Measurements from ENCODE around the gene ARHGAP32.
"Not testable (repeated sequence)": the region's sequence is repeated elsewhere in the genome, so short reads cannot be mapped to it uniquely, and the experiment has no call there.

The ARHGAP32 gene

GRCh38 chr11:128921793-128922192, 270.3 kb downstream of the ARHGAP32 start:
- Histone ChIP-seq H3K27ac (no peak overlapping the region), H3K79me2 (ENCODE audit: insufficient read depth, low read depth) (no peaks in the 10 kb centered on the region), H3K4me1 (ENCODE audit: low read depth, poor library complexity, severe bottlenecking) (peaks cover 3% of the 10 kb centered on the region), H3K4me2 (no peak overlapping the region), H2AFZ (ENCODE audit: low read depth) (no peak overlapping the region), H3K9ac (no peak overlapping the region), H3K4me3 (IDR thresholded peaks at IDR 0.05; ENCODE audit: insufficient read depth, low read depth, low read length) (no peak overlapping the region), H4K20me1 (ENCODE audit: insufficient read depth) (no peaks in the 10 kb centered on the region), H3K27me3 (ENCODE audit: insufficient read depth, low read depth) (no peaks in the 10 kb centered on the region), H3K36me3 (ENCODE audit: insufficient read depth) (no peaks in the 10 kb centered on the region)
- TF ChIP-seq CTCF (conservative IDR thresholded peaks at IDR 0.05; ENCODE audit: low read depth, low read length): no peak

- Histone ChIP-seq H3K79me2 (ENCODE audit: insufficient read depth, low read depth) (no peaks in the 10 kb centered on the region), H3K4me3 (IDR thresholded peaks at IDR 0.05; ENCODE audit: insufficient read depth, low read depth, low read length) (no peak overlapping the region), H3K4me1 (ENCODE audit: low read depth, poor library complexity, severe bottlenecking) (peaks cover 3% of the 10 kb centered on the region), H3K4me2 (no peak overlapping the region), H3K27me3 (ENCODE audit: insufficient read depth, low read depth) (no peaks in the 10 kb centered on the region), H3K27ac (no peak overlapping the region), H3K9ac (no peak overlapping the region), H3K36me3 (ENCODE audit: insufficient read depth) (no peaks in the 10 kb centered on the region), H4K20me1 (ENCODE audit: insufficient read depth) (no peaks in the 10 kb centered on the region), H2AFZ (ENCODE audit: low read depth) (no peak overlapping the region)
- TF ChIP-seq CTCF (conservative IDR thresholded peaks at IDR 0.05; ENCODE audit: low read depth, low read length): no peak
Measured at GRCh38 chr11:128920666-128921065, 271.5 kb downstream of the ARHGAP32 start.

- not testable (repeated sequence) for H3K27ac ChIP-seq; H3K9ac ChIP-seq; H3K4me2 ChIP-seq; H3K4me3 ChIP-seq (IDR thresholded peaks at IDR 0.05; ENCODE audit: insufficient read depth, low read depth, low read length); H3K4me1 ChIP-seq (ENCODE audit: low read depth, poor library complexity, severe bottlenecking); H3K79me2 ChIP-seq (ENCODE audit: insufficient read depth, low read depth); H3K36me3 ChIP-seq (ENCODE audit: insufficient read depth); H3K27me3 ChIP-seq (ENCODE audit: insufficient read depth, low read depth); H4K20me1 ChIP-seq (ENCODE audit: insufficient read depth); H2AFZ ChIP-seq (ENCODE audit: low read depth)
Measured at GRCh38 chr11:128919635-128920034, 272.5 kb downstream of the ARHGAP32 start.

- no peak overlapping the region for H3K27ac ChIP-seq
- no peaks in the 10 kb centered on the region for H3K36me3 ChIP-seq (ENCODE audit: insufficient read depth)
- H2AFZ ChIP-seq (ENCODE audit: low read depth): no peak overlapping the region
- H3K27me3 ChIP-seq (ENCODE audit: insufficient read depth, low read depth): no peaks in the 10 kb centered on the region
- no peak overlapping the region for H3K4me3 ChIP-seq (IDR thresholded peaks at IDR 0.05; ENCODE audit: insufficient read depth, low read depth, low read length)
- no peaks in the 10 kb centered on the region for H3K79me2 ChIP-seq (ENCODE audit: insufficient read depth, low read depth)
- peaks cover 3% of the 10 kb centered on the region for H3K4me1 ChIP-seq (ENCODE audit: low read depth, poor library complexity, severe bottlenecking)
- H3K4me2 ChIP-seq: no peak overlapping the region
- TF ChIP-seq CTCF (conservative IDR thresholded peaks at IDR 0.05; ENCODE audit: low read depth, low read length): no peak
- H4K20me1 ChIP-seq (ENCODE audit: insufficient read depth): no peaks in the 10 kb centered on the region
- no peak overlapping the region for H3K9ac ChIP-seq
Measured at GRCh38 chr11:128919216-128919615, 272.9 kb downstream of the ARHGAP32 start.

GRCh38 chr11:128917144-128917724, 274.9 kb downstream of the ARHGAP32 start:
- Histone ChIP-seq H3K4me3 (IDR thresholded peaks at IDR 0.05; ENCODE audit: insufficient read depth, low read depth, low read length) (no peak overlapping the region), H3K36me3 (ENCODE audit: insufficient read depth) (no peaks in the 10 kb centered on the region), H3K27ac (no peak overlapping the region), H3K27me3 (ENCODE audit: insufficient read depth, low read depth) (no peaks in the 10 kb centered on the region), H4K20me1 (ENCODE audit: insufficient read depth) (no peaks in the 10 kb centered on the region), H3K9ac (no peak overlapping the region), H3K4me2 (no peak overlapping the region), H3K4me1 (ENCODE audit: low read depth, poor library complexity, severe bottlenecking) (peaks cover 3% of the 10 kb centered on the region), H3K79me2 (ENCODE audit: insufficient read depth, low read depth) (no peaks in the 10 kb centered on the region), H2AFZ (ENCODE audit: low read depth) (no peak overlapping the region)
- TF ChIP-seq CTCF (conservative IDR thresholded peaks at IDR 0.05; ENCODE audit: low read depth, low read length): no peak

Data from KMS-11 (cell line).